CD4-positive, alpha-beta T cell (primary cell): ENCODE measurements around the gene AGRN. TPM values are rescaled to one million over a fixed set of nuclear protein-coding genes. Genes with fewer than 3 reads are reported as not detected.

ENCODE experiments used
- ATAC-seq: fragments of 200-7000 bp; cut with Tn5 transposase; one replicate; pipeline ENCODE4 v1.10.0; 2022; ENCODE audit warnings: mild to moderate bottlenecking; ENCODE audit not compliant: poor library complexity
- CTCF ChIA-PET: fragments of 350-600 bp; sonication (Branson Sonifier 250); formaldehyde crosslinking; loops from one replicate; lab custom pipeline; 2021; ENCODE audit warnings: antibody characterized with exemption, inconsistent platforms; lab: Charles Lee
- POLR2A ChIA-PET: fragments of 350-600 bp; sonication (Branson Sonifier 250); formaldehyde crosslinking; loops from one replicate; lab custom pipeline; 2021; ENCODE audit warnings: antibody characterized with exemption, inconsistent platforms; lab: Charles Lee
- DNase-seq, 14 experiments: peaks; one replicate each; pipeline ENCODE4 v3.0.0-alpha.2; 2013 to 2020; ENCODE audit warnings: mixed read lengths in 2 of 14
- H3K27ac ChIP-seq, 2 donors: one replicate each; pipeline versions ENCODE4 v1.5.1 to v1.7.0; 2013; ENCODE audit warnings: low read length in 2 of 2, low read depth in 1 of 2, mild to moderate bottlenecking in 1 of 2
- H3K27me3 ChIP-seq, 2 experiments: 1 replicate in 1 of 2; 2 replicates in 1 of 2; pipeline versions ENCODE4 v1.6.1 to v1.7.0; 2013; ENCODE audit warnings: low read length in 2 of 2, control low read depth in 1 of 2, mild to moderate bottlenecking in 1 of 2, moderate library complexity in 1 of 2; ENCODE audit not compliant: insufficient read depth in 2 of 2, control insufficient read depth in 1 of 2
- H3K36me3 ChIP-seq: one replicate; pipeline ENCODE4 v1.6.1; 2013; ENCODE audit warnings: low read length, control low read depth; ENCODE audit not compliant: insufficient read depth
- H3K4me1 ChIP-seq: one replicate; pipeline ENCODE4 v1.6.1; 2013; ENCODE audit warnings: low read length, control low read depth; ENCODE audit not compliant: insufficient read depth
- H3K4me3 ChIP-seq: one replicate; pipeline ENCODE4 v1.5.1; 2013; ENCODE audit warnings: mild to moderate bottlenecking, low read length, moderate library complexity
- H3K9me3 ChIP-seq, 2 experiments: 1 replicate in 1 of 2; 2 replicates in 1 of 2; pipeline versions ENCODE4 v1.6.1 to v1.7.0; 2013; ENCODE audit warnings: low read length in 2 of 2, mild to moderate bottlenecking in 2 of 2, control low read depth in 1 of 2, moderate library complexity in 1 of 2; ENCODE audit not compliant: control insufficient read depth in 1 of 2, insufficient read depth in 1 of 2
- H3K27ac Mint-ChIP-seq: one replicate; pipeline ENCODE4 v1.8.0; 2020; ENCODE audit warnings: mixed read lengths
- H3K27me3 Mint-ChIP-seq: one replicate; pipeline ENCODE4 v1.8.0; 2021; ENCODE audit warnings: mixed read lengths
- H3K36me3 Mint-ChIP-seq: one replicate; pipeline ENCODE4 v1.8.0; 2021; ENCODE audit warnings: low read depth, mixed read lengths
- H3K4me1 Mint-ChIP-seq: one replicate; pipeline ENCODE4 v1.8.0; 2021; ENCODE audit warnings: low read depth, mixed read lengths
- H3K4me3 Mint-ChIP-seq: one replicate; pipeline ENCODE4 v1.8.0; 2020; ENCODE audit warnings: mild to moderate bottlenecking, mixed read lengths
- H3K9me3 Mint-ChIP-seq: one replicate; pipeline ENCODE4 v1.8.0; 2020; ENCODE audit warnings: mixed read lengths
- CTCF ChIP-seq: fragments of 200-600 bp; IDR thresholded peaks from one replicate; pipeline ENCODE4 v1.8.0; 2022; ENCODE audit warnings: antibody characterized with exemption, mild to moderate bottlenecking
- intact Hi-C, 2 experiments: fragments of 100-400 bp; cut with DNase I in 1 of 2; cut with micrococcal nuclease in 1 of 2; formaldehyde crosslinking; loops; one replicate each; pipeline versions ENCODE4 v1.15.1 to v1.9.0; 2023 to 2025; cut with DNase I, micrococcal nuclease
- total RNA-seq, 174 experiments: library from RNA in 2 of 174; stranded (reverse) in 2 of 174; gene quantifications; one replicate each; pipeline ENCODE4 v1.2.3 and lab custom pipeline; 2021 to 2026

Gene AGRN
- total RNA-seq, 2 experiments from 2014 or later = 1.5 to 2.0 TPM

- peaks cover 40% of the 10 kb centered on the region for H3K4me1 ChIP-seq
- peak overlapping the region; percentile 79 for H3K4me3 Mint-ChIP-seq
- peak; percentile 82 for ATAC-seq
- peaks cover 5% of the 10 kb centered on the region for H3K27me3 Mint-ChIP-seq
- H3K9me3 Mint-ChIP-seq = no peaks in the 10 kb centered on the region
- no peak overlapping the region for H3K27ac ChIP-seq
- intact Hi-C loops = loop anchor here in 1 of 2 experiments (2.0 kb wide), 1 partner anchor 49 kb away; no protein-coding TSS in a partner anchor
- H3K36me3 Mint-ChIP-seq = no peaks in the 10 kb centered on the region
- no peaks in the 10 kb centered on the region for H3K9me3 ChIP-seq
- peak; percentile 64 to 92 (median 78) for DNase-seq
- peak overlapping the region; percentile 40 for H3K4me3 ChIP-seq
- H3K27ac Mint-ChIP-seq = no peak overlapping the region
- CTCF ChIA-PET = interaction anchor here (0.6 to 1.6 kb wide), 8 partner anchors 12 to 102 kb away, joined by 3 to 7 read pairs (median 4); partner anchors contain the start of gene HES4
- peaks cover 22% of the 10 kb centered on the region for H3K4me1 Mint-ChIP-seq
- H3K36me3 ChIP-seq = no peaks in the 10 kb centered on the region
- peak; percentile 43 for TF ChIP-seq CTCF
- POLR2A ChIA-PET = interaction anchor here (0.9 to 2.1 kb wide), 4 partner anchors 13 to 21 kb away, joined by 3 to 12 read pairs (median 7); no protein-coding TSS in a partner anchor
- H3K27me3 ChIP-seq = peaks cover 0 to 1% of the 10 kb centered on the region in 2 experiments
These were observed 559 bp upstream of the AGRN start for GRCh38 chr1:1019122-1019999.

- intact Hi-C loops = loop anchor here in 1 of 2 experiments (1.0 kb wide), 1 partner anchor 20 kb away; no protein-coding TSS in a partner anchor
- ChIA-PET POLR2A (no interaction called here), CTCF (interaction anchor here (0.9 kb wide), 1 partner anchor 18 kb away, joined by 3 read pairs; no protein-coding TSS in a partner anchor)
- peak in 4 of 14 experiments; percentile 24 to 65 (median 56) for DNase-seq
- Mint-ChIP-seq H3K27me3 (peaks cover 5% of the 10 kb centered on the region), H3K27ac (no peak overlapping the region), H3K4me3 (peak overlapping the region; percentile 42), H3K36me3 (no peaks in the 10 kb centered on the region), H3K4me1 (peaks cover 18% of the 10 kb centered on the region), H3K9me3 (no peaks in the 10 kb centered on the region)
- Histone ChIP-seq H3K4me3 (peak overlapping the region; percentile 19), H3K36me3 (no peaks in the 10 kb centered on the region), H3K27me3 (peaks cover 0 to 2% of the 10 kb centered on the region in 2 experiments), H3K27ac (no peak overlapping the region), H3K9me3 (no peaks in the 10 kb centered on the region), H3K4me1 (peaks cover 32% of the 10 kb centered on the region)
- no peak for ATAC-seq
- no peak for TF ChIP-seq CTCF
These were observed 592 bp downstream of the AGRN start for GRCh38 chr1:1020415-1021009.
